Renal pelvis (tissue), 4 donors: Measurements from ENCODE around the gene PABPC3. TPM values are rescaled to one million over a fixed set of nuclear protein-coding genes. Genes with fewer than 3 reads are reported as not detected.

ENCODE experiments used
- DNase-seq: peaks from one replicate; pipeline ENCODE4 v3.0.0-alpha.2; 2013
- polyA plus RNA-seq, 3 donors: library from polyadenylated mRNA; unstranded; fragments of 120-200 nt; gene quantifications; one replicate each; pipeline ENCODE4 v1.2.1, GENCODE V29; 2013; ENCODE audit not compliant: insufficient read length in 3 of 3

The PABPC3 gene
- polyA plus RNA-seq, 3 donors = 0.73 to 1.1 (median 0.83) TPM

GRCh38 chr13:25109341-25109740, 13.4 kb downstream of the PABPC3 start:
- no peak for DNase-seq

GRCh38 chr13:25110956-25111584, 15.1 kb downstream of the PABPC3 start:
- no peak for DNase-seq

- no peak for DNase-seq
Measured at GRCh38 chr13:25111585-25111956, 15.6 kb downstream of the PABPC3 start.

GRCh38 chr13:25112695-25113255, 16.8 kb downstream of the PABPC3 start:
- DNase-seq = no peak

- DNase-seq = peak; percentile 78
Measured at GRCh38 chr13:25114220-25114619, 18.3 kb downstream of the PABPC3 start.

- DNase-seq = no peak
Measured at GRCh38 chr13:25116044-25116443, 20.1 kb downstream of the PABPC3 start.

GRCh38 chr13:25117312-25117711, 21.4 kb downstream of the PABPC3 start:
- no peak for DNase-seq

GRCh38 chr13:25118378-25118905, 22.5 kb downstream of the PABPC3 start:
- DNase-seq = no peak

GRCh38 chr13:25130944-25131343, 35.0 kb downstream of the PABPC3 start:
- no peak for DNase-seq

- DNase-seq = no peak
Measured at GRCh38 chr13:25131881-25132420, 36.0 kb downstream of the PABPC3 start.

- no peak for DNase-seq
Measured at GRCh38 chr13:25132751-25133390, 36.9 kb downstream of the PABPC3 start.

- DNase-seq = no peak
Measured at GRCh38 chr13:25135896-25136295, 40.0 kb downstream of the PABPC3 start.

GRCh38 chr13:25136880-25137787, 41.2 kb downstream of the PABPC3 start:
- DNase-seq = no peak

GRCh38 chr13:25137788-25138115, 41.8 kb downstream of the PABPC3 start:
- no peak for DNase-seq

GRCh38 chr13:25141042-25141441, 45.1 kb downstream of the PABPC3 start:
- no peak for DNase-seq

GRCh38 chr13:25143706-25144105, 47.8 kb downstream of the PABPC3 start:
- no peak for DNase-seq

- no peak for DNase-seq
Measured at GRCh38 chr13:25147638-25148401, 51.9 kb downstream of the PABPC3 start.

- no peak for DNase-seq
Measured at GRCh38 chr13:25148402-25148771, 52.5 kb downstream of the PABPC3 start.
